Caco-2 (cell line): ENCODE data around the gene DOCK3. TPM values are rescaled to one million over a fixed set of nuclear protein-coding genes. Genes with fewer than 3 reads are reported as not detected.
A peak's percentile ranks its signal among the peaks of the same experiment; 100 is the strongest.
"Not testable (repeated sequence)": the region's sequence is repeated elsewhere in the genome, so short reads cannot be mapped to it uniquely, and the experiment has no call there.

Source experiments
- BruUV-seq: library from RNA; stranded (reverse); fragments of 400-500 nt; replicated peaks from 2 replicates; lab custom pipeline; 2021; lab: Mats Ljungman, UMichigan
- CTCF ChIA-PET: fragments of 300-600 bp; sonication (Branson Sonifier 250); formaldehyde crosslinking; loops from one replicate; lab custom pipeline; 2022; ENCODE audit warnings: antibody characterized with exemption; lab: Charles Lee
- POLR2A ChIA-PET: fragments of 300-600 bp; sonication (Branson Sonifier 250); formaldehyde crosslinking; loops from one replicate; lab custom pipeline; 2022; ENCODE audit warnings: antibody characterized with exemption; lab: Charles Lee
- DNase-seq, 2 experiments: peaks; one replicate each; pipeline versions ENCODE4 v3.0.0 to v3.0.0-alpha.2; 2020 to 2022
- H3K27me3 ChIP-seq: replicated peaks from 2 replicates; pipeline ENCODE4 v1.6.0; 2011; ENCODE audit warnings: low read length; ENCODE audit not compliant: control insufficient read depth, insufficient read depth
- H3K36me3 ChIP-seq: 2 replicates; pipeline ENCODE4 v1.5.1; 2011; ENCODE audit warnings: low read length; ENCODE audit not compliant: control insufficient read depth, insufficient read depth
- H3K4me1 ChIP-seq: fragments of 250-450 bp; sonication (Bioruptor Pico); 2 replicates; pipeline ENCODE4 v1.5.1; 2020; ENCODE audit warnings: mild to moderate bottlenecking
- H3K4me3 ChIP-seq: 2 replicates; pipeline ENCODE4 v1.5.1; 2011; ENCODE audit warnings: low read depth, mild to moderate bottlenecking, control low read depth, low read length
- H3K9me3 ChIP-seq: fragments of 250-450 bp; sonication (Bioruptor Pico); 2 replicates; pipeline ENCODE4 v1.5.1; 2020; ENCODE audit warnings: mild to moderate bottlenecking, moderate library complexity
- H3K27ac Mint-ChIP-seq: one replicate; pipeline ENCODE4 v1.8.0; 2022; ENCODE audit warnings: mixed read lengths; ENCODE audit not compliant: unreplicated experiment
- H3K27me3 Mint-ChIP-seq: one replicate; pipeline ENCODE4 v1.8.0; 2022; ENCODE audit warnings: mixed read lengths; ENCODE audit not compliant: insufficient read depth, unreplicated experiment
- H3K36me3 Mint-ChIP-seq: one replicate; pipeline ENCODE4 v1.8.0; 2022; ENCODE audit warnings: mild to moderate bottlenecking, mixed read lengths; ENCODE audit not compliant: insufficient read depth, unreplicated experiment
- H3K4me1 Mint-ChIP-seq: one replicate; pipeline ENCODE4 v1.8.0; 2022; ENCODE audit warnings: low read depth, mixed read lengths; ENCODE audit not compliant: unreplicated experiment
- H3K4me3 Mint-ChIP-seq: one replicate; pipeline ENCODE4 v1.8.0; 2022; ENCODE audit warnings: mild to moderate bottlenecking, moderate library complexity, mixed read lengths; ENCODE audit not compliant: unreplicated experiment
- H3K9me3 Mint-ChIP-seq: one replicate; pipeline ENCODE4 v1.8.0; 2022; ENCODE audit warnings: mixed read lengths; ENCODE audit not compliant: unreplicated experiment
- intact Hi-C: fragments of 100-400 bp; cut with micrococcal nuclease; formaldehyde crosslinking; loops from one replicate; pipeline ENCODE4 v1.10.0; 2022; ENCODE audit not compliant: unreplicated experiment
- total RNA-seq: library from RNA; stranded (reverse); gene quantifications from 2 replicates; pipeline ENCODE4 v1.2.3, GENCODE V29; 2022
- TF ChIP-seq, protein P1 (sequence below), 2 experiments: fragments of 200-600 bp in 1 of 2; IDR thresholded peaks; 1 replicate in 1 of 2; 2 replicates in 1 of 2; pipeline versions ENCODE4 v1.5.1 to v1.8.0; 2011 to 2022; ENCODE audit warnings: antibody characterized with exemption in 1 of 2, control low read depth in 1 of 2, inconsistent platforms in 1 of 2, low read depth in 1 of 2, low read length in 1 of 2, mild to moderate bottlenecking in 1 of 2, moderate library complexity in 1 of 2; ENCODE audit not compliant: insufficient read depth in 1 of 2, severe bottlenecking in 1 of 2, unreplicated experiment in 1 of 2

The DOCK3 gene
- total RNA-seq, 1 experiment from 2014 or later = 0.05 TPM

DNA sequence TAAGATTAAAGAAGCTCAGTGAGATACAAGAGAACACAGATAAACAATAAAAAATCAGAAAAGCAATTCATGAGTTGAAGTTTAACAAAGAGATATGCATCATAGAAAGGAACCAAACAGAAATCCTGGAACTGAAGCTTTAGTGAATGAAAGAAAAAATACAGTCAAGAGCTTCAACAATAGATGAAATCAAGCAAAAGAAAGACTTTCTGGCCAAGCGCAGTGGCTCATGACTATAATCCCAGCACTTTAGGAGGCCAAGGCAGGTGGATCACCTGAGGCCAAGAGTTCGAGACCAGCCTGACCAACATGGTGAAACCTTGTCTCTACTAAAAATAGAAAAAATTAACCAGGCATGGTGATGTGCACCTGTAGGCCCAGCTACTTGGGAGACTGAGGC is 408.8 kb downstream of the DOCK3 start:
- H3K27me3 Mint-ChIP-seq = peaks cover 5% of the 10 kb centered on the region
- ChIA-PET POLR2A (no interaction called here), CTCF (no interaction called here)
- peaks cover 32% of the 10 kb centered on the region for H3K9me3 Mint-ChIP-seq
- H3K4me3 Mint-ChIP-seq = no peak overlapping the region
- no peak overlapping the region for H3K4me3 ChIP-seq
- TF ChIP-seq, protein P1, sequence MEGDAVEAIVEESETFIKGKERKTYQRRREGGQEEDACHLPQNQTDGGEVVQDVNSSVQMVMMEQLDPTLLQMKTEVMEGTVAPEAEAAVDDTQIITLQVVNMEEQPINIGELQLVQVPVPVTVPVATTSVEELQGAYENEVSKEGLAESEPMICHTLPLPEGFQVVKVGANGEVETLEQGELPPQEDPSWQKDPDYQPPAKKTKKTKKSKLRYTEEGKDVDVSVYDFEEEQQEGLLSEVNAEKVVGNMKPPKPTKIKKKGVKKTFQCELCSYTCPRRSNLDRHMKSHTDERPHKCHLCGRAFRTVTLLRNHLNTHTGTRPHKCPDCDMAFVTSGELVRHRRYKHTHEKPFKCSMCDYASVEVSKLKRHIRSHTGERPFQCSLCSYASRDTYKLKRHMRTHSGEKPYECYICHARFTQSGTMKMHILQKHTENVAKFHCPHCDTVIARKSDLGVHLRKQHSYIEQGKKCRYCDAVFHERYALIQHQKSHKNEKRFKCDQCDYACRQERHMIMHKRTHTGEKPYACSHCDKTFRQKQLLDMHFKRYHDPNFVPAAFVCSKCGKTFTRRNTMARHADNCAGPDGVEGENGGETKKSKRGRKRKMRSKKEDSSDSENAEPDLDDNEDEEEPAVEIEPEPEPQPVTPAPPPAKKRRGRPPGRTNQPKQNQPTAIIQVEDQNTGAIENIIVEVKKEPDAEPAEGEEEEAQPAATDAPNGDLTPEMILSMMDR (IDR thresholded peaks at IDR 0.05; ENCODE audit: insufficient read depth in 1 of 2, low read depth in 1 of 2, low read length in 1 of 2, severe bottlenecking in 1 of 2, unreplicated experiment in 1 of 2) = no peak
- BruUV-seq = no TSS peak
- no peaks in the 10 kb centered on the region for H3K27me3 ChIP-seq
- no peaks in the 10 kb centered on the region for H3K36me3 Mint-ChIP-seq
- intact Hi-C loops = no loop called here
- no peaks in the 10 kb centered on the region for H3K4me1 ChIP-seq
- no peak for DNase-seq
- no peak overlapping the region for H3K27ac Mint-ChIP-seq
- no peaks in the 10 kb centered on the region for H3K4me1 Mint-ChIP-seq
- no peaks in the 10 kb centered on the region for H3K36me3 ChIP-seq
- peaks cover 13% of the 10 kb centered on the region; the same call in 1 of the 2 replicates for H3K9me3 ChIP-seq

DNA sequence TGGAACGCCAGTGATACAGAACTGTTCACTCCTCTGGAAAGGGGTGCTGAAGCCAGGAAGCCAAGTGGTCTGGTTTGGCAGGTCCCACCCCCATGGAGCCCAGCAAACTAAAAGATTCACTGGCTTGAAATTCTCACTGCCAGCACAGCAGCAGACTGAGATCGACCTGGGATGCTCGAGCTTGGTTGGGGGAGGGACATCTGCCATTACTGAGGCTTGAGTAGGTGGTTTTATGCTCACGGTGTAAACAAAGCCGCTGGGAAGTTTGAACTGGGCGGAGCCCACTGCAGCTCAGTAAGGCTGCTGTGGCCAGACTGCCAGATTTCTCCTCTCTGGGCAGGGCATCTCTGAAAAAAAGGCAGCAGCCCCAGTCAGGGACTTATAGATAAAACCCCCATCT is 417.4 kb downstream of the DOCK3 start:
- H3K9me3 ChIP-seq, POLR2A ChIA-PET, H3K36me3 ChIP-seq, H3K4me3 ChIP-seq, H3K4me1 ChIP-seq, H3K27ac Mint-ChIP-seq, H3K4me3 Mint-ChIP-seq, H3K36me3 Mint-ChIP-seq, intact Hi-C loops, H3K27me3 Mint-ChIP-seq, CTCF ChIA-PET, H3K27me3 ChIP-seq, BruUV-seq, H3K9me3 Mint-ChIP-seq: not testable (repeated sequence)
- peaks cover 14% of the 10 kb centered on the region for H3K4me1 Mint-ChIP-seq
- DNase-seq = peak; percentile 11 to 33

DNA sequence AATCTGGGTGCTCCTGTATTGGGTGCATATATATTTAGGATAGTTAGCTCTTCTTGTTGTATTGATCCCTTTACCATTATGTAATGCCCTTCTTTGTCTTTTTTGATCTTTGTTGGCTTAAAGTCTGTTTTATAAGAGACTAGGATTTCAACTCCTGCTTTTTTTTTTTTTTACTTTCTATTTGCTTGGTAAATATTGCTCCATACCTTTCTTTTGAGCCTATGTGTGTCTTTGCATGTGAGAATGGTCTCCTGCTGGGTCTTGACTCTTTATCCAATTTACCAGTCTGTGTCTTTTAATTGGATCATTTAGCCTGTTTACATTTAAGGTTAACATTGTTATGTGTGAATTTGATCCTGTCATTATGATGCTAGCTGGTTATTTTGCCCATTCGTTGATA is 420.1 kb downstream of the DOCK3 start:
- H3K36me3 Mint-ChIP-seq, H3K4me3 Mint-ChIP-seq, POLR2A ChIA-PET, H3K4me3 ChIP-seq, H3K4me1 ChIP-seq, BruUV-seq, H3K9me3 Mint-ChIP-seq, H3K27me3 Mint-ChIP-seq, DNase-seq, H3K9me3 ChIP-seq, H3K36me3 ChIP-seq, H3K27ac Mint-ChIP-seq, intact Hi-C loops, CTCF ChIA-PET, H3K27me3 ChIP-seq: not testable (repeated sequence)
- peaks cover 14% of the 10 kb centered on the region for H3K4me1 Mint-ChIP-seq

DNA sequence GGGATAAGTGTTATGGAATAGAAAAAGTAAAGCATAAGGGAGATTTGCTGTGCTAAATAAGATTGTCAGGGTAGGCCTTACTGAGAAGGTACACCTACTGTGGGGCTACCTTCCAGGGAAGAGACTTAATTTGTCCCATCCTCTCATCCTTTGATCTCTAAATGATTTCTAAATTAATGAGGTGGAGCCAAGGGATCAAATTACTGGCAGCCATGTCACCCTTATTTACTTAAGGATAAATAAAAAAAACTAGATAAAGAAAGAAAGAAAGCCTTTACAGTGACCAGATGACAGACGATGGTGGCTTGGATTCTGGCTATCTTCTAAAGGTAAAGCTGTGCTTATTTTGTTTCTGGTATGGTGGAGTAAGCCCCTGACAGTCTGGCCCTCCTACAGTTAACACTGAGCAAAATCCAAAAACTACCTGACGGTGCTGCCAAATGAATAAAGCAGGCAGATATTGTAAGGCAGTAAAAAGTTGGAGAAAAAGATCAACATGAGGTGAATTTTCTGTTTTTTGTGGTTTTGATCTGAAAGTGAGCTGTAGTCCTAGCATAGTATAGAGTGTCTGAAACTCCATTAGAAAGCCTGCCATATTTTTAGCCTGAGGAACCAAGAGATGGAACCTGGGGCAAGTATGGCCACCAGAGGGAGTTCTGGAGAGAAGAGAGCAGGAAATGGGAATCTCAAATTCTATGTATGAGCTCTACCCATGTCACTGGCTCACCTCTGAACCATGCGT is 425.2 kb downstream of the DOCK3 start:
- Mint-ChIP-seq H3K4me3 (no peak overlapping the region), H3K4me1 (peaks cover 9% of the 10 kb centered on the region), H3K27me3 (peaks cover 8% of the 10 kb centered on the region), H3K27ac (no peak overlapping the region), H3K9me3 (peaks cover 9% of the 10 kb centered on the region), H3K36me3 (no peaks in the 10 kb centered on the region)
- POLR2A ChIA-PET = no interaction called here
- H3K36me3 ChIP-seq = no peaks in the 10 kb centered on the region
- no peaks in the 10 kb centered on the region for H3K4me1 ChIP-seq
- peak; percentile 51 to 69 for DNase-seq
- H3K9me3 ChIP-seq = no peaks in the 10 kb centered on the region
- intact Hi-C loops = loop anchor here (1.0 kb wide), 1 partner anchor 272 kb away; no protein-coding TSS in a partner anchor
- no TSS peak for BruUV-seq
- TF ChIP-seq, protein P1 (IDR thresholded peaks at IDR 0.05; ENCODE audit: insufficient read depth in 1 of 2, low read depth in 1 of 2, low read length in 1 of 2, severe bottlenecking in 1 of 2, unreplicated experiment in 1 of 2) = peak; percentile 65 to 90
- H3K4me3 ChIP-seq = no peak overlapping the region
- H3K27me3 ChIP-seq = no peaks in the 10 kb centered on the region
- CTCF ChIA-PET = interaction anchor here (0.6 to 1.8 kb wide), 8 partner anchors 94 to 484 kb away, joined by 3 to 41 read pairs (median 4); no protein-coding TSS in a partner anchor
